Mucosa of stomach (tissue), 1 donor: ENCODE results near the gene LENG8.

Experiments used
- H3K27me3 ChIP-seq: one replicate; pipeline ENCODE4 v1.7.0; 2013; ENCODE audit warnings: mild to moderate bottlenecking, low read length; ENCODE audit not compliant: control insufficient read depth, insufficient read depth
- H3K36me3 ChIP-seq: one replicate; pipeline ENCODE4 v1.7.0; 2013; ENCODE audit warnings: low read length; ENCODE audit not compliant: control insufficient read depth, insufficient read depth
- H3K4me1 ChIP-seq: one replicate; pipeline ENCODE4 v1.7.0; 2013; ENCODE audit warnings: mild to moderate bottlenecking, low read length; ENCODE audit not compliant: control insufficient read depth, insufficient read depth
- H3K4me3 ChIP-seq: one replicate; pipeline ENCODE4 v1.7.0; 2013; ENCODE audit warnings: low read length
- H3K9ac ChIP-seq: one replicate; pipeline ENCODE4 v1.7.0; 2013; ENCODE audit warnings: mild to moderate bottlenecking, low read length, moderate library complexity
- H3K9me3 ChIP-seq: one replicate; pipeline ENCODE4 v1.7.0; 2013; ENCODE audit warnings: mild to moderate bottlenecking, low read length, moderate library complexity; ENCODE audit not compliant: control insufficient read depth
- donor health status: Pancreatic carcinoma.

The LENG8 gene

DNA sequence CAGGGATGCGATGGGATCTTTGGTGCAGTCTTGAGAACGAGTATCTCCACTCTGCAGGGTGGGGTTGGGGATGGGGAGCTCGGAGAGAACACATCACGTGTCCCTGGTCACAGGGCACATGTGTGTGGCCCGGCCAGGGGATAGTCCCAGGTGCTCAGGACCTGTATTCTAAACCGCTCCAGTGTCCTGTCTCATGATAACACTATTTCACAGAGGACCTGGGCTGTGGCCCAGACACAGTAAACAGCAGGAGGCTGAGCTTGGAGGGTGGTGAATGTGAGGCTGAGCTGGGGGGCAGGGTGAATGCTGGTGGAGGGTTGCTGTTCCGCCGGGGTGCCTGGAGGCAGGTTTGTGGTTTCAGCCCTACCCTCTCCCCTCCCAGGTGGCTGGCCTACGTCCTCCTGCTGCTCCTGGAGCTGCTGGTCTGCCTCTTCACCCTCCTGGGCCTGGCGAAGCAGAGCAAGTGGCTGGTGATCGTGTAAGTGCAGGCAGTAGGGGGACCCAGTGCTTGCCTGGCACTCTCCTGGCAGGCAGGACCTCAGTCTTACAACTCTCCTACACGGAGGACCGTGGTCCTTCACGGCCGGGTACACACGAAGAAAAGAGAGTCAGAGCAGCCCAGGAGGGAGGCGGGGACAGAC is 22.6 kb upstream of the LENG8 start:
- H3K27me3 ChIP-seq, result peaks cover 29% of the 10 kb centered on the region
- no peak overlapping the region for H3K4me3 ChIP-seq
- no peaks in the 10 kb centered on the region for H3K9me3 ChIP-seq
- no peaks in the 10 kb centered on the region for H3K36me3 ChIP-seq
- H3K4me1 ChIP-seq, result peaks cover 9% of the 10 kb centered on the region
- no peak overlapping the region for H3K9ac ChIP-seq

DNA sequence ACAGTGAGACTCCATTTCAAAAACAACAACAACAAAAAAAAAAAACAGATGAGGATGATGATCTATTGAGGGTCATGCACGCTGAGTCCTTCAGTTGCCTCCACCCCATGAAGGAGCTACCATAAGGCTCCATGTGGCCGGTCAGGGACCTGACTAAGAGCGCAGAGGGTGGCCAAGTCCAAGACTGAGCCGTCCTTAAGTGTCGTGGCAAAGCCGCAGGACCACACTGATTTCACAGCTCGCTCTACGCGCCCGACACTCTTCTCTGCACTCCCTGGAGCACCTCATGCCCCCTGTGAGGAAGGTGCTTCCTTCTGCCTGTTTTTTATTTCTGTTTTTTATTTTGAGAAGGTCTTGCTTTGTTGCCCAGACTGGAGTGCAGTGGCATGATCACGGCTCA is 21.4 kb upstream of the LENG8 start:
- peaks cover 11% of the 10 kb centered on the region for H3K4me1 ChIP-seq
- H3K27me3 ChIP-seq, result peaks cover 33% of the 10 kb centered on the region

DNA sequence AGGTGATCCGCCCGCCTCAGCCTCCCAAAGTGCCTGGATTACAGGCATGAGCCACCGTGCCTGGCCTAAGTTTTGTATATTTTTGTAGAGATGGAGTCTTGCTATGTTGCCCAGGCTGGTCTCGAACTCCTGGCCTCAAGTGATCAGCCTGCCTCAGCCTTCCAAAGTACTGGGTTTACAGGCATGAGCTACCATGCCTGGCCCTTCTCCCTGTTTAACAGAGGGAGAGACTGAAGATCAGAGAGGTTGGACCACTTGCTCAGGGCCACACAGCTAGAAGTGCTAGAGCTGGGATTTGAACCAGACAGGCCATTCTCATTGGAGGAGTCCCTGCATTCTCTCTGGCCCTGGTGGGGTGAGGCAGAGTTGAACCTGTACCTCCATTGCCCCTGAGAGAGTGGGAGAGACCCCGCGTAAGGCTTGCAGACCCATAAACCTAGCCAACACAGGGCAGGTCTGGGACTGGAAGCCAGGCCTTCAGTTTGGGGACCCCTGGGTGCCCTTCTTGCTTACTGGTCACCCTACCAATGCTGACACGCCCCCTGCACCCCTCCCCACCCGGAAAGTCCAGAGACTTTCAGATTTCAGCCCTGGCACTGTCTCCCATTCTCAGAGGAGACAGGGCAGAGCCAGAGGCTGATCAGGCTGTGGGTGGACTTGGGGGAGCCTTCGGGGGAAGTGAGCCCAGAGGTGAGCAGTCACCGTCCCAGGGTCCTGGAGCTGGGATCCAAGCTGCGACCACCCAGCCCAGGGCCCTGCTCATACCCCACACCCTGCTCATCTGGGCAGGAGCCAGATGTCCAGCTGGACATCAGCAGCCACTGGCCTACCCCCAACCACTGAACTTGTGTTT is 20.4 kb upstream of the LENG8 start:
- Histone ChIP-seq H3K9ac (no peak overlapping the region), H3K4me3 (no peak overlapping the region), H3K9me3 (no peaks in the 10 kb centered on the region), H3K36me3 (no peaks in the 10 kb centered on the region), H3K4me1 (peaks cover 11% of the 10 kb centered on the region), H3K27me3 (peaks cover 38% of the 10 kb centered on the region)

More for the DNA sequence above, 21.4 kb upstream of the LENG8 start:
- H3K36me3 ChIP-seq, result no peaks in the 10 kb centered on the region
- no peak overlapping the region for H3K9ac ChIP-seq
- no peaks in the 10 kb centered on the region for H3K9me3 ChIP-seq
- H3K4me3 ChIP-seq, result no peak overlapping the region

DNA sequence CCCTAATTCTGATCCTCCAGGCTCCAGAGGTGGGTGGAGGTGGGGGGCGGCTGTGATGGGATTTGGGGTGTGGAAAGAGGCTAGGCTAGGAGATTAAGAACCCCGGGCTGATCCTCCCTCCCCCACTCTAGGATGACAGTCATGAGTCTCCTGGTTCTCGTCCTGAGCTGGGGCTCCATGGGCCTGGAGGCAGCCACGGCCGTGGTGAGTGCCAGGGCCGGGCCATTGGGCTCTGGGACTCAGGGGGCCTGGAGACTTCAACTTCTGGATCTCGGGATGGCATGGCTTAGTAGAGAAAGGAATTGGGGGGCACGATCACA is 19.9 kb upstream of the LENG8 start:
- Histone ChIP-seq H3K4me3 (no peak overlapping the region), H3K4me1 (peaks cover 11% of the 10 kb centered on the region), H3K27me3 (peaks cover 42% of the 10 kb centered on the region), H3K36me3 (no peaks in the 10 kb centered on the region), H3K9me3 (no peaks in the 10 kb centered on the region), H3K9ac (no peak overlapping the region)

DNA sequence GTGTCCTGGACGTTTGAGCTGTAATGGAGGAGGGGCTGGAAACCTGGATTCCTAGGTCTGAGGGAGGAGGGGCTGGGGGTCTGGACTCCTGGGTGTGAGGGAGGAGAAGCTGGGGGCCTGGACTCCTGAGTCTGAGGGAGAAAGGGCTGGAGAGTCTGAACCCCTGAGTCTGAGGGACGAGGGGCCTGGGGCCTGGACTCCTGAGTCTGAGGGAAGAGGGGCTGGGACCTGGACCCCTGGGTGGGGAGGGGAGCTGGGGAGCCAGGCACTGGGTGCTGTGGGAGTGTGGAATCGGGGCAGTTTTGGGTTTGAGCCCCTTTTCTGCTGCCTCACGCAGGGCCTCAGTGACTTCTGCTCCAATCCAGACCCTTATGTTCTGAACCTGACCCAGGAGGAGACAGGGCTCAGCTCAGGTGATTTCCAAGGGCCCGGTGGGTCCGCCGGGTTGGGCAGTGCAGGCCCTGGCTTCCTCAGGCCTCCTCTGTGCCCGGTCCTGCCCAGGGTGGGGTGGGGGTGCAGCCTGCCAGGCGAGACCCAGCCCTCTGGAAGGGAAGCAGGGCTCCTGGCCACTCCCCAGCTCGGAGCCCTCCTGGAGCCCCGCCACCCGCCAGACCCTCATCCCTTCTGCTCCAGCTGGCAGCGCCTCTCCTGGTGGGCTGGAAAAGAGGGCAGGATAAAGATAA is 19.3 kb upstream of the LENG8 start:
- Histone ChIP-seq H3K27me3 (peaks cover 47% of the 10 kb centered on the region), H3K4me3 (no peak overlapping the region), H3K9me3 (no peaks in the 10 kb centered on the region), H3K36me3 (no peaks in the 10 kb centered on the region), H3K9ac (no peak overlapping the region), H3K4me1 (peaks cover 16% of the 10 kb centered on the region)

DNA sequence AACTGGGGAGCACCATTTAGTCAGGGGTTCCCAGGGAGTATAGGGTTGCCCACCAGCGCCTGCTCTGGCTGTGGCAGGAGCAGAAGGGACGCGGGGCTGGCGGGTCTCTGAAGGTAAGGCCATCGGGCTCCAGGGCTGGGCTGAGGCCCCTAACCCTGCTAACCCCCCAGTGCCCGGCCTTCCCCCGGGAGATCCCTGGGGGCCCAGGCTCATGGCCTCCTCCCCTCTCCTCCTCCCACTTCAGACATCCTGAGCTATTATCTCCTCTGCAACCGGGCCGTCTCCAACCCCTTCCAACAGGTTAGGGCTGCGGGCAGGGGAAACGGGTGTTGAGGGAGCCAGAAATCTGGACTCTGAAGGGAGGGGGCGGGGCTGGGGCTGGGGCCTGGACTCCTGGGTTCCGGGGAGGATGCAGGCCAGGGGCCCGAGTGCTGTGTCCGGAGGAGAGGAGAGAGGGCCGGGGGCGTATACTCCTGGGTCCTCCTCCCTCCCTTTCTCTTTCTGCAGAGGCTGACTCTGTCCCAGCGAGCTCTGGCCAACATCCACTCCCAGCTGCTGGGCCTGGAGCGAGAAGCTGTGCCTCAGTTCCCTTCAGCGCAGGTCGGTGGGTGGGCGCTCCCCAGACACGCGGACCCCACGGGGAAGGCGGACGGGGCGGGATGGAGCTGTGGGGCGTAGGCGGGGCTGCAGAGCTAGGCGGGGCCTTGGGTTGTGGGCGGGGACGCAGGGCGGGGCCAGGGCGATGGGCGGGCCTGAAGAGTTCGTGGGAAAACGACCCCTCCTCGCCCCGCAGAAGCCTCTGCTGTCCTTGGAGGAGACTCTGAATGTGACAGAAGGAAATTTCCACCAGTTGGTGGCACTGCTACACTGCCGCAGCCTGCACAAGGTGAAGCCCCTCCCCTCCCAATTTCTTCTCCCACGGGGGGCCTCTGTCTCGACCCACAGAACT is 18.4 kb upstream of the LENG8 start:
- H3K9me3 ChIP-seq, result no peaks in the 10 kb centered on the region
- H3K4me1 ChIP-seq, result peaks cover 18% of the 10 kb centered on the region
- peaks cover 55% of the 10 kb centered on the region for H3K27me3 ChIP-seq
- H3K4me3 ChIP-seq, result no peak overlapping the region
- no peak overlapping the region for H3K9ac ChIP-seq
- no peaks in the 10 kb centered on the region for H3K36me3 ChIP-seq

DNA sequence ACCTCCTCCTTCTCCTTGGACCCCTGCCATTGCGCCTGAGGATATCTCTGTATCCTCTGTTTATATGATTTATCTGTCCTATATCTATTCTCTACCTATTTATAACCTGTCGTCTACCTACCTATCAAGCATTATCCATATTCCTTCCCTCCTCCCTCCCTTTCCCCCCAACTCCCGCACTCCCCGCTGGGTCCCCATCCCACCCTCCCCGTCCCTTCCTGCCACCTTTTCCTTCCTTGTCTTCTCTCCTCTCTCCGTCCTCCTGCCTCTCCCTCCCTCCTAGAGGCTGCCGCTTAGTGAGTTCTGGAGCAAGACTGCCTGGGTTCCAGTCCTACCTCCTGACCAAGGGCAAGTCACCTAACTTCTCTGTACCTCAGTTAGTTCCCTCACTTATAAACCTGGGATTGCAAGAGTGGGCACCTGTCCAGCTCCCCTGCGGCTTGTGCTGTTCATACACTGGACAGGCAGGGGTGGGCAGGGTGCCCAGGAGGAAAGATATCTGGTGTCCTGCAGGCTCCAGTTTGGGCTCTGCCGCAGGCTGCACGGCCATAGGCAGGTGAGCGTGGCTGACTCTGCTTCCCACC is 17.7 kb upstream of the LENG8 start:
- Histone ChIP-seq H3K9me3 (no peaks in the 10 kb centered on the region), H3K4me3 (no peak overlapping the region), H3K9ac (no peak overlapping the region), H3K4me1 (peaks cover 18% of the 10 kb centered on the region), H3K36me3 (no peaks in the 10 kb centered on the region), H3K27me3 (peaks cover 49% of the 10 kb centered on the region)

DNA sequence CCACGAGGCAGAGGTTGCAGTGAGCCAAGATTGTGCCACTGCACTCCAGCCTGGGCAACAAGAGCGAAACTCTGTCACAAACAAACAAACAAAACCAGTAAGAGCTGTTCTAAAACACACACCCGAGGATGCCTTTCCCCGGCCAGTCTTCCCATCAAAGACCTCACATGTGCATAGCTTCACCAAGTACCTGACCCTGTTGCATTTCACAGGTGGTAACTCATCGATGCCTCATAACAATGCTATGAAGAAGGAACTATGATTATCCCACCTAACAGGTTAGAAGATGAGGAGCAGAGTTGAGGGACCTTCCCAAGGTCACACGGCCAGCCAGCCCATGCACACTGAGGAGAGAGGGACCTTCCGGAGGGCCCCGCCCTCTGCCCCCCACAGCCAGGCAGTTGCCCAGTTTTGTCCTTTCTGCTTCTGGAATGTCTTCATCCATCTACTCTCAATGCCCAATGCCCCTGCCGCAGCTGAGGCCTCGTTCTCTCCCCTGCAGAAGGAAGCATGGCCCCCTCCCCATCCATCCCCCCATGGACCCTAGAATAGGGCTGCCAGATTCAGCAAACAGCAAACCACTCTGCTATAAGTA is 16.8 kb upstream of the LENG8 start:
- H3K4me3 ChIP-seq, result no peak overlapping the region
- H3K4me1 ChIP-seq, result peaks cover 18% of the 10 kb centered on the region
- H3K9me3 ChIP-seq, result no peaks in the 10 kb centered on the region
- no peaks in the 10 kb centered on the region for H3K36me3 ChIP-seq
- H3K9ac ChIP-seq, result no peak overlapping the region
- H3K27me3 ChIP-seq, result peaks cover 48% of the 10 kb centered on the region

DNA sequence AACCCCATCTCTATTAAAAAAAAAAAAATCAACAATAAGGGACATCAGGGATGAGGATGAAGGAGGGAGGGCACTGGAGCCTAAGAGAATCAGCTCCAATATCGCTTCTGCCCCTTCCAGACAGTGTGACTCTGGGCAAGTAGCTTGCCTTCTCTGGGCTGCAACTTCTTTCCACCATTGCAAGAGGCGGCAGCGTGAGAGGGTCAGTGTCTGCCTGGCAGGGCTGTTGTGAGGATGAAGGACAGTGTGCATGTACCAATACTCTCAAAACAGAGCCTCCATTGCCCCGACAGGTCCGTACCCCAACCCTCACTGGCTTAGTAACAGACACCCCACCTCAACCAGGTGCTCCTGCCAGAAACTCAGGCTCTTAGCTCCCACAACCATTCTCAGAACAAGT is 15.3 kb upstream of the LENG8 start:
- Histone ChIP-seq H3K27me3 (peaks cover 43% of the 10 kb centered on the region), H3K4me1 (peaks cover 18% of the 10 kb centered on the region), H3K36me3 (no peaks in the 10 kb centered on the region), H3K9me3 (no peaks in the 10 kb centered on the region), H3K4me3 (no peak overlapping the region), H3K9ac (no peak overlapping the region)

DNA sequence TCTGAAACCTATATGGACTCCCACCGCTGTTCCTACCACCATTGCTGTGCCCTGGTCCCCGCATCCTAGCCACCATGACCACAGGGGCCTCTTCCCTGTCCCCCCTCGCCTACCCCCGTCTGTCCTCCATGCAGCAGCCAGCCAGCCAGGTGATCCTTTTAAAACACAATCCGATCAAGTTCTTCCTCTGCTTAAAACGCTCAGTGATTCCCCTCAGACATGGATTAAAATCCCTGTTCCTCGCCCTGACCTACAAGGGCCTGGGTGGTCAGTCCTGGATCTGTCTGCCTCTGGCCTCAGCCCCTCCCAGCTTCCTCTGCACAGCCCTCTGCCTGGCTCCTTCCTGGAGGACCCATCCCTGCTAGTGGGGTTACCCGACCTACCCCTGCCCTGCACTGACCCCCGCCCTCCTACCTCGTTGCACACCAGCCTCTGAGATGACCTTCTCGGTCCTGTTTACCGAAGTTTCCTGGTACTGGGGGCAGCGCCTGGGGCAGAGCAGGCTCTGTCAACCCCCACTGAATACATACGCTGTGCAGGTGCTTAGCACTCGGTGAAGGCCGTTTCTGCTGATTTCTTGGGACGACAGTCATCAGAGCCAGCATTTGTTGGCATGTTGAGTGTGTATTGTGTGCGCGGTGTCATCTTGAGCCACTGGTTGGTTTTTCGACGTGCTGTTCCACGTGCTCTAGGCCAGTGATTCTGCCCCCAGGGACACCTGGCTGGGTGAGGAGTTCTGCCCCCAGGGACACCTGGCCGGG is 14.7 kb upstream of the LENG8 start:
- H3K4me3 ChIP-seq, result no peak overlapping the region
- no peaks in the 10 kb centered on the region for H3K36me3 ChIP-seq
- H3K4me1 ChIP-seq, result peaks cover 18% of the 10 kb centered on the region
- H3K9me3 ChIP-seq, result no peaks in the 10 kb centered on the region
- H3K9ac ChIP-seq, result no peak overlapping the region
- H3K27me3 ChIP-seq, result peaks cover 38% of the 10 kb centered on the region

DNA sequence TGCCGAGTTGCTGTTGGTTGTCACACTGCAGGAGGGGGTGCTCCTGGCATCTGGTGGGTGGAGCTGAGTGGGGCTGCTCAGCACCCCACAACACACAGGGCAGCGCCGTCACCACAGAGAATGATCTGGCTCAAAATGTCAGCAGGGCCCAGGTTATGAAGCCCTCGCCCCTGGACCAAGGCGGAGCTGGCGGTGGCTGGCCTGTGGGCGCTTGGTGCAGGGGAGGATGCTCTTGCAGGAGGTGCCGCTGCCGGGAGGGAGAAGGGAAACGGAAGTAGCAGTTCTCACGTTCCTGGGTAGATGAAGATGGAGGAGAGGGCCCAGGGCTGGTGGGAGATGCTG is 14.2 kb upstream of the LENG8 start:
- Histone ChIP-seq H3K9me3 (no peaks in the 10 kb centered on the region), H3K9ac (no peak overlapping the region), H3K4me3 (no peak overlapping the region), H3K36me3 (no peaks in the 10 kb centered on the region), H3K4me1 (peaks cover 18% of the 10 kb centered on the region), H3K27me3 (peaks cover 32% of the 10 kb centered on the region)
